ENCODE results near the gene SCAI.
"Not testable (repeated sequence)": the region's sequence is repeated elsewhere in the genome, so short reads cannot be mapped to it uniquely, and the experiment has no call there.

SCAI gene

DNA sequence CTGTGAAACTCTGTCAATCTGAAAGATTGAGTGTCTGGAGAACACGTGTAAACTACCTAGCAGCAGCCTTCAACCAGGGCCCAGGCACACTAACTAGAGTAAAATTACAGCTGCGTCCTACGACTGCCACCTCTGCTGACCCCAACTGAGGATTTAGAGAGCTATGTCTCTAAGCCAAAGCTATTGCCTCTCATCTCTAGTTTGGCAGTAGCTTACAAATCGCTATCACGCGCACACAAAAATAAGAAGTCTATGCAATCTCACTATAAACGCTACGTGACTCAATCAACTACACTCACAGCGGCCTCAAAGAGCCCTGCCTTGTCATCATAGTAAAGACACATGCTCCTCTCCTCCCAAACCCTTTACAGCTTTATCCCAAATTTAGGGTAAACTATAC lies 37.5 kb upstream of the SCAI start:
- no peak for DNase-seq (ENCODE audit: low spot score)
- TF ChIP-seq, protein P1, sequence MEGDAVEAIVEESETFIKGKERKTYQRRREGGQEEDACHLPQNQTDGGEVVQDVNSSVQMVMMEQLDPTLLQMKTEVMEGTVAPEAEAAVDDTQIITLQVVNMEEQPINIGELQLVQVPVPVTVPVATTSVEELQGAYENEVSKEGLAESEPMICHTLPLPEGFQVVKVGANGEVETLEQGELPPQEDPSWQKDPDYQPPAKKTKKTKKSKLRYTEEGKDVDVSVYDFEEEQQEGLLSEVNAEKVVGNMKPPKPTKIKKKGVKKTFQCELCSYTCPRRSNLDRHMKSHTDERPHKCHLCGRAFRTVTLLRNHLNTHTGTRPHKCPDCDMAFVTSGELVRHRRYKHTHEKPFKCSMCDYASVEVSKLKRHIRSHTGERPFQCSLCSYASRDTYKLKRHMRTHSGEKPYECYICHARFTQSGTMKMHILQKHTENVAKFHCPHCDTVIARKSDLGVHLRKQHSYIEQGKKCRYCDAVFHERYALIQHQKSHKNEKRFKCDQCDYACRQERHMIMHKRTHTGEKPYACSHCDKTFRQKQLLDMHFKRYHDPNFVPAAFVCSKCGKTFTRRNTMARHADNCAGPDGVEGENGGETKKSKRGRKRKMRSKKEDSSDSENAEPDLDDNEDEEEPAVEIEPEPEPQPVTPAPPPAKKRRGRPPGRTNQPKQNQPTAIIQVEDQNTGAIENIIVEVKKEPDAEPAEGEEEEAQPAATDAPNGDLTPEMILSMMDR (IDR thresholded peaks at IDR 0.05; ENCODE audit: extremely low read depth, missing control alignments): no peak

DNA sequence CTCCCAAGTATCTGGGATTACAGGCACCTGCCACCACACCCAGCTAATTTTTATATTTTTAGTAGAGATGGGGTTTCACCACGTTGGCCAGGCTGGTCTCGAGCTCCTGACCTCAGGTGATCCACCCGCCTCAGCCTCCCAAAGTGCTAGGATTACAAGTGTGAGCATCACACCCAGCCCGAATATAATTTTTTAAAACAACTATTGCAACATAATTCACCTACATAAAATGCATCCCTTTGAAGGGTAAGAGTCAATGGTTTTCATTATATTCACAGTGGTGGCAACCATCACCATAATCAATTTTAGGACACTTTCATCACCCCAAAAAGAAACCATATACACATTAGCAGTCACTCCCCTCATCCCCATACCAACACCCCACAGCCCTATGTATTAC lies 36.4 kb upstream of the SCAI start:
- DNase-seq (ENCODE audit: low spot score): not testable (repeated sequence)

- TF ChIP-seq, protein P1 (IDR thresholded peaks at IDR 0.05; ENCODE audit: extremely low read depth, missing control alignments): no peak
- DNase-seq (ENCODE audit: low spot score): no peak
Observed at GRCh38 chr9:125177888-125178287, 34.6 kb upstream of the SCAI start.

DNA sequence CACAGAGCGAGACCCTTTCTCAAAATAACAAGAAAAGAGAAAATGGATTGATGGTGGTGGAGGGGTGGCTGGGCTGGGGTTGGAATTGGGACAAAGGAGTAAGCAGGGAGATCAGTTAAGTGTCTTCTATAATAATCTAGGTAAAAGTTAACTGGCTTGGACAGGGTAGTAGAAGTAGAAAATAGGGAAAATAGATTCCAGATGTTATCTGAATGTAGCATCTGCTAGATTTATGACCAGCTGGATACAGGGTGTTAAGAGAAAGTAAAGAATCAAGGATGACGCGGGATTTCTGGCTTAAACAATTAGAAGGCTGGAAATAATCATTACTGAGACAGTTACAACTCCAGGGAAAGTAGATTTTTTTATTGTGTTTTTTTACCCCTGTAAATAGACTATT lies 33.3 kb upstream of the SCAI start:
- DNase-seq (ENCODE audit: low spot score): no peak
- TF ChIP-seq, protein P1 (IDR thresholded peaks at IDR 0.05; ENCODE audit: extremely low read depth, missing control alignments): no peak

- TF ChIP-seq, protein P1 (IDR thresholded peaks at IDR 0.05; ENCODE audit: extremely low read depth, missing control alignments): no peak
- no peak for DNase-seq (ENCODE audit: low spot score)
Observed at GRCh38 chr9:125172031-125172755, 28.9 kb upstream of the SCAI start.

DNA sequence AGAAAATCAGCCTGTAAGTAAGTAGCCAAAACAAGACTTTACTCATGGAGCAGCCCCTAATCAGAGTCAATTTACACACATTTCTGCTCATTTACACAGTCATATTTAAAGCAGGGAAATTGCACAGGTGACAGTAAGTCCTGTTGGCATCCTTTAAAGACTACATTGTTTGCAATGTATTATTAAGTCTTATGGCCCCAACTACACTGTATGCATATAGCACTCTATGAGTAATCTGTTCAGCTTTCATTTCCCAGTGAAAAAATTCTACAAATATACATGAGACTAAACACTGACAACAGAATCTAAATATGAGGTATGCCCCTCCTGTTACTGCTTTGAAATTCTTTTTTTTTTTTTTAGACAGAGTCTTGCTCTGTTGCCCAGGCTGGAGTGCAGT lies 26.6 kb upstream of the SCAI start:
- DNase-seq (ENCODE audit: low spot score): no peak
- TF ChIP-seq, protein P1 (IDR thresholded peaks at IDR 0.05; ENCODE audit: extremely low read depth, missing control alignments): no peak

- TF ChIP-seq, protein P1 (IDR thresholded peaks at IDR 0.05; ENCODE audit: extremely low read depth, missing control alignments): no peak
- no peak for DNase-seq (ENCODE audit: low spot score)
Observed at GRCh38 chr9:125166762-125167161, 23.4 kb upstream of the SCAI start.

- not testable (repeated sequence) for DNase-seq (ENCODE audit: low spot score)
Observed at GRCh38 chr9:125162891-125163290, 19.6 kb upstream of the SCAI start.
